Memory B cell (primary cell): ENCODE measurements around the gene CRMP1.

ENCODE experiments used
- ATAC-seq: fragments of 150-1000 bp; cut with Tn5 transposase; 2 replicates; pipeline ENCODE4 v1.10.0; 2021; ENCODE audit warnings: low read depth, mild to moderate bottlenecking, moderate library complexity
- DNase-seq, 2 donors: peaks; one replicate each; pipeline ENCODE4 v3.0.0; 2022; ENCODE audit warnings: low spot score in 2 of 2
- H3K27ac Mint-ChIP-seq: one replicate; pipeline ENCODE4 v1.8.0; 2022; ENCODE audit warnings: mild to moderate bottlenecking, moderate library complexity, mixed read lengths
- H3K27me3 Mint-ChIP-seq: one replicate; pipeline ENCODE4 v1.8.0; 2022; ENCODE audit warnings: mixed read lengths
- H3K36me3 Mint-ChIP-seq: one replicate; pipeline ENCODE4 v1.8.0; 2022; ENCODE audit warnings: mild to moderate bottlenecking, mixed read lengths
- H3K4me1 Mint-ChIP-seq: one replicate; pipeline ENCODE4 v1.8.0; 2022; ENCODE audit warnings: mixed read lengths
- H3K4me3 Mint-ChIP-seq: one replicate; pipeline ENCODE4 v1.8.0; 2022; ENCODE audit warnings: mild to moderate bottlenecking, moderate library complexity, mixed read lengths
- H3K9me3 Mint-ChIP-seq: one replicate; pipeline ENCODE4 v1.8.0; 2022; ENCODE audit warnings: mixed read lengths

The CRMP1 gene

DNA sequence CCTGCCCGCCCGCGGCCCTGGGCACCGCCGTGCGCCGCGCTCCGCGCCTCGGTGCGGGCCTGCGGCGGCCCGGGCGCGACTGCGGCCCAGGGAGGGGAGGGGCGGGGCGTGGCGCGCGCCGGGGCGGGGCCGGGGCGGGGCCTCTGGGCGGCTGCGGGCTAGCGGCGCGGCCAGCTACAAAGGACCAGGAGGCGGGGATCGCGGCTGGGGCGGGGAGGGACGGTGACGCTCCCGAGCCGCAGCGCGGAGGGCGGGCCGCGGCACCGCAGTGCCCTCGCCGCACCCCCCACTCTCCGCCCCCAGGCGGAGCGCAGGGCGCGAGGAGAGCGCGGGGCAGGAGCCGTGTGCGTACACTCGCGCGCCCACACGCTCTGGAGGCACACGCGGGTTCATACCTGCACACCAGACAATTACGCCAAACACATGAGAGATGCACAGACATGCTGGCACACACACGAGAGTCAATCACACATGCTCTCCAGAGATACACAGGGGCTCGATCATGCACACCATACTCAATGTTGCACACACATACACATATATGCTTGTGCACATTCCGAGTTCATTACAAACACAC lies at the start of gene CRMP1:
Gene CRMP1 (minus strand): TSS at position 83 of the 577 bp plus-strand sequence. CDS start 117 bp downstream, outside the sequence.
- Mint-ChIP-seq H3K36me3 (peaks cover 5% of the 10 kb centered on the region), H3K27me3 (peaks cover 24% of the 10 kb centered on the region), H3K9me3 (peaks cover 3% of the 10 kb centered on the region), H3K4me1 (peaks cover 3% of the 10 kb centered on the region), H3K4me3 (no peak within 1 kb of the TSS), H3K27ac (no peak within 1 kb of the TSS)
- DNase-seq (no peak), ATAC-seq (no peak)

DNA sequence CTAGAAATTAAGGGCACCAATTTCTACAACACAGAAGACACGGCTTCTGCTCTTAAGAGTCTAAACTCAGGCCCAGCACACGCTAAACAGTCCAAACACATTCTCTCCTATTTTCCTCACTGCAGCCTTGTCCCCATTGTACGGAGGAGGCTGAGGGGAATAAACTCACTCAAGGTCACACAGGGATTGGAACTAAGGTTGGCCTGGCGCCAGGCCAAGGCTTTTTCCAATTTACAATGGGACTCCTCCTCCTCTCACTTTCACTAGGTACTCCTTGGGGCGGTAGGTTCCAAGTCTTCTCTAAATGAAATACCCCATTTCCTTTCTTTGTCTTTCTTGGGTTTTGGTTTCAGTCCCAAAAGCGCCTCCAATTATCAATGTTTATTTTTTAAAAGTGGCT lies 48.7 kb upstream of the CRMP1 start:
- DNase-seq = no peak
- Mint-ChIP-seq H3K27me3 (peaks cover 2% of the 10 kb centered on the region), H3K27ac (no peak overlapping the region), H3K9me3 (peaks cover 4% of the 10 kb centered on the region), H3K36me3 (no peaks in the 10 kb centered on the region), H3K4me1 (no peaks in the 10 kb centered on the region), H3K4me3 (no peak overlapping the region)
- ATAC-seq = no peak

DNA sequence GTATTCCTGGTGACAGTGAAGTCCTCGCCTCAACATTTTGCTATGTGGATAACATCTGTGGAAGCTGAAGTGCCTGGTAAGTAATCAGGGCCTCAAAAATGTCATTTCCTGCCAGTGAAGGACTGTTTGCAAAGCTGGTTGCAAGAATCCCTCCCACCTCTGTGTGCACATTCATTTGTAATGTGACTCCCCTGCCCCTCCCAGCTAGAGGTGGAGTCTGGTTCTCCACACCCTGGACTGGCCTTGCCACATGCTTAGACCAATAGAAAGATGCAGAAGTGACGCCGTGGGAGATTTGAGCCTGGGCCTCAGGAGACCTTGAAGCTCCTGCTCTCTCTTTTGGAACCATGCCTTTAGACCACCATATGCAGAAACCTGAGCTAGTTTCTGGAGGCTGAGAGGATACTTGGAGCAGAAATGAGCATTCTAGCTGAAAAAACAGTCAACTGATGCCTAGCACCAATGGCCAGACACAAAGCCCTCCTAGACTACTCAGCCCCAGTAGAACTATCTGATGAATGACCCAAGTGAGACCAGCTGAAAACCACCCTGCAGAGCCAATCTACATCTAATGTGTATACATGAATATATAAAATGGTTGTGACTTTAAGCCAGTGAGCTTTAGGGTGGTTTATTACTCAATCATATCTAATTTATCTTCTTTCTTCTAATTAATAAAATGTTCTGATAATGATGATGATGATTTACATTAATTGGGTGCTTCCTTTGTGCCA lies 47.8 kb upstream of the CRMP1 start:
- DNase-seq (no peak), ATAC-seq (no peak)
- Mint-ChIP-seq H3K27ac (no peak overlapping the region), H3K9me3 (peaks cover 2% of the 10 kb centered on the region), H3K4me3 (no peak overlapping the region), H3K27me3 (peaks cover 2% of the 10 kb centered on the region), H3K36me3 (no peaks in the 10 kb centered on the region), H3K4me1 (no peaks in the 10 kb centered on the region)

DNA sequence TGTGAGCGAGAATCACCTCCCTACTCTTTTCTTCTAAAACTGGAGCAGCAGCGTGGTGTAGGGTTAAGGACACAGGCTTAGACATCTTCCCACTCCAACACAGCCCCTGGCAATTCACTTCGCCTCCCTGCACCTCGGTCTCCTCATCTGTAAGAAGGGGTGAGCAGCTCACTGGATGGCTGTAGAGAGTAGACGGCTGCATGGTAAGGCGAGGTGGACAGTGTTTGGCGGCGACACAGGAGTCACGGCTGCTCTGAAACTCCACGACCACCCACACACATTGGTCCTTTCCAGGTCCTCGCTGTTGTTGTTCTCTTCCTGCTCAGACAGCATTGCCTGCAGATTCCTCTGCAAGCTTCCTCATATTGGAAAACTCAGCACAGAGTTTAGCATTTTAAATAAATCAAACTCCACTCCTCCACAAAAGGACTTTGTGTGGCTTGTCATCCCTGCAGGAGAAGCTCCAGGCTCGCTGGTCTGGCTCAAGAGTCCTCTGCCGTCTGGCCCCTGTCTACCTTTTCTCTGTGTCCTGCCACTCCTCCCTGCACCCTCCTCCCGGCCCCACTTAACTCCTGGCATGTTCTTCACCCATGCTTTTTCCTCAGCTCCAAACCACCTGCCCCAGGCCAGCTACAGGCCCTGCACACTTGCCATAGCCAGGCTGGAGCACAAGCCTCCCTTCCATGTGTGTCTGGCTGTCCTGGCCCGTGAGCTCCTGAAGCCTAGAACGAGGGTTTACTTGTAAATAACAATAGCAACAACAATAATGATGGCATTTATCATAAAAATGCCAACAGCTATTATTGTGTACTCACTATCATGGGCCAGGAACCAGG lies 41.3 kb upstream of the CRMP1 start:
- Mint-ChIP-seq H3K4me3 (no peak overlapping the region), H3K36me3 (no peaks in the 10 kb centered on the region), H3K27me3 (peaks cover 7% of the 10 kb centered on the region), H3K4me1 (no peaks in the 10 kb centered on the region), H3K9me3 (no peaks in the 10 kb centered on the region), H3K27ac (no peak overlapping the region)
- no peak for DNase-seq
- no peak for ATAC-seq

DNA sequence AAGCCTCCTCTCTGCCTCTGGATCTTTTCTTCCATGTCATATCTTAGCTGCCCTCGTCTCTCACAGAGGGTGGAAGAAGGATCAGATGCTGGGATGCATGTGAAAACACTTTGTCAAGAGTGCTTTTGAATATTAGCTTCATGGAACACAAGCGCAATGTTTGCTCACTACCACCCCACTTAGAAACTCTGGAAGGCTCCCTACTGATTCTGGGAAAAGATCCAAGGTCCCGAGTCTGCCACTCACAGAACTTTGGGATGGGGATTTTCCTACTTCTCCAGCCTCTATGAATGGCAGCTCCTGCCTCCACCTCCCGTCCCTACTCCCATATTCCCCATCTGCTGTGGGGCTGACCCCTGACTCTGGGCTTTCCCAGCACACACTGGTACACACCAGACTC lies 40.2 kb upstream of the CRMP1 start:
- H3K4me3 Mint-ChIP-seq = no peak overlapping the region
- DNase-seq = no peak
- no peak for ATAC-seq
- no peaks in the 10 kb centered on the region for H3K4me1 Mint-ChIP-seq
- no peaks in the 10 kb centered on the region for H3K36me3 Mint-ChIP-seq
- no peaks in the 10 kb centered on the region for H3K9me3 Mint-ChIP-seq
- H3K27me3 Mint-ChIP-seq = peaks cover 7% of the 10 kb centered on the region
- no peak overlapping the region for H3K27ac Mint-ChIP-seq

DNA sequence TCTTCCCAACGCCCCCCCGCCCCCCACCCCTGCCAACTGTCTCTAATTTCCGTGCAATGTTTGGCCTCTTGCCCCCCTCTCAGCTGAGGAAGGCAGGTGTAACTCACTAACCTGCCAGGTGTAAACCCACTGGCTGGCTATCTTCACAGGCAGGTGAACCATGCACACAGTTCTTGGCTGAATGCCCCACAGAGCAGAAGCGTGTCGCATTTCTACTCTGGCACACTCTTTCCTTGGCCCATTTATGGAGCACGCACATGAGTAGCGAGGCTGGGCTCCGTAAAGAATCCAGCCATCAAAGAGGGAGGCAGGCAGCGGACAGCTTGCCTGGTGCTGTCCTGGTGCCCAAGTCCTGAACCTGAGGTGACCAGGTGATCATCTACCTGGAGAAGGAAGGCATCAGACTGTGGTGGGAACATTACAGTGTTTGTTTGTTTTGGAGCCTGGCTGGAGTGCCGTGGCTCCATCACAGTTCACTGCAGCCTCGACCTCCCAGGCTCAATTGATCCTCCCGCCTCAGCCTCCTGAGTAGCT lies 39.2 kb upstream of the CRMP1 start:
- no peak for DNase-seq
- Mint-ChIP-seq H3K27me3 (peaks cover 7% of the 10 kb centered on the region), H3K4me1 (no peaks in the 10 kb centered on the region), H3K27ac (no peak overlapping the region), H3K9me3 (no peaks in the 10 kb centered on the region), H3K36me3 (no peaks in the 10 kb centered on the region), H3K4me3 (no peak overlapping the region)
- ATAC-seq = no peak

DNA sequence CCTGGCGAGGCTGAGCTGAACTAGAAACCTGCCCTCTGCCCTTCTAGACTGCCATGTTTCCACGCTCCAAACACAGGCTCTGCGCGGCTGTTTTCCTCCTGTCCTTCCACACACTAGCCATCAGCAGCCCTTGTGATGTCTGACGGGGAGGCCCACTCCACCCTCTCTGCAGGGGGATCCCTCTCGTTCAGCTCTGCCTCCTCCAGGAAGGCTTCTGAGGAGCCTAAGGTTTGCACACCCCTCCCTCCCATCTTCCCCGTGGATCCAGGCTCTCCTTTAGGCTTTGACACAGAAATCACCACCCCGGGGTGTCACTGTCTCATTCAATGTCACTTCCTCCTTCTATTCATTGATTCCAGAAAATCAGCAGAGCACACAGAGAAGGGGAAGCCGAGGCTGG lies 38.6 kb upstream of the CRMP1 start:
- ATAC-seq (no peak), DNase-seq (no peak)
- Mint-ChIP-seq H3K9me3 (no peaks in the 10 kb centered on the region), H3K4me1 (no peaks in the 10 kb centered on the region), H3K27me3 (peaks cover 7% of the 10 kb centered on the region), H3K36me3 (no peaks in the 10 kb centered on the region), H3K27ac (no peak overlapping the region), H3K4me3 (no peak overlapping the region)

DNA sequence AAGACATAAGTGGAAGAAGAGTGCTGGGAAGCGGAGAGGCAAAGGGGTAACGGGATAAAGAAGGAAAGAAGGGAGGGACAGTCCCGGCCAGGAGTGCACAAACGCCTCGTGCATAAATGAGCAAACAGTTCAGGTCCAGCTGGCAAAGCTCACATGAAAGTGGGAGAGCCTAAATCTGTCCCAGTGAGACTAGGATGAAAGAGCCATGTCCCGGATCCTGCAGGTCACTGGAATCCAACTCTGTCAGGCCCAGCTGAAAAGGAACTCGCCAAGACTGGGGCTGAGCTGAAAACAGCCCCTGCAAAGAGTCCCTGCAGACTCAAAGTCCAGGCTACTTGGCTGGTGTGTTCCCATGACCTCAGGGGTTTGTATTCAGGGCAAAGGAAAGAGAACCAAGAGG lies 38.0 kb upstream of the CRMP1 start:
- Mint-ChIP-seq H3K4me3 (no peak overlapping the region), H3K4me1 (no peaks in the 10 kb centered on the region), H3K9me3 (no peaks in the 10 kb centered on the region), H3K36me3 (no peaks in the 10 kb centered on the region), H3K27me3 (peaks cover 7% of the 10 kb centered on the region), H3K27ac (no peak overlapping the region)
- ATAC-seq = no peak
- DNase-seq = no peak

DNA sequence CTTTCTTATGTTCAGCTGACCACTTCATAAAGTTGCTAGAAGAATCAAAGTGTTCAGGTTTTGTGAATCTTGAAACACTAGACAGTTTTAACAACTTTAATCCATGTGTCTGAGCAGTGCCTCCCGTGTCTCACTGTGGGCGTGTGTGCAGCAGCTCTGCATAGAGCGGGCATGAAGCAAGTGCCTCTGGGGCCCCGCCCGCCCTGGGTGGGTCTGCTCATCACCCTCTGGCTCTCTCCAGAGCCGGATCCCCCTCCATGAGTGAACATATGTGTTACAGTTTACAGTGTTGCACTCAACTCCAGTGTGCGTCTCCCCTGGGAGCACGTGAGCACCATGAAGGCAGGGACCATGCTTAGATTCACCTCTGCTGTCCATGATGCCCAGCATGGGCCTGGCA lies 37.6 kb upstream of the CRMP1 start:
- no peaks in the 10 kb centered on the region for H3K9me3 Mint-ChIP-seq
- no peak for ATAC-seq
- H3K27me3 Mint-ChIP-seq = peaks cover 8% of the 10 kb centered on the region
- no peaks in the 10 kb centered on the region for H3K36me3 Mint-ChIP-seq
- H3K4me3 Mint-ChIP-seq = no peak overlapping the region
- DNase-seq = no peak
- H3K4me1 Mint-ChIP-seq = no peaks in the 10 kb centered on the region
- H3K27ac Mint-ChIP-seq = no peak overlapping the region

DNA sequence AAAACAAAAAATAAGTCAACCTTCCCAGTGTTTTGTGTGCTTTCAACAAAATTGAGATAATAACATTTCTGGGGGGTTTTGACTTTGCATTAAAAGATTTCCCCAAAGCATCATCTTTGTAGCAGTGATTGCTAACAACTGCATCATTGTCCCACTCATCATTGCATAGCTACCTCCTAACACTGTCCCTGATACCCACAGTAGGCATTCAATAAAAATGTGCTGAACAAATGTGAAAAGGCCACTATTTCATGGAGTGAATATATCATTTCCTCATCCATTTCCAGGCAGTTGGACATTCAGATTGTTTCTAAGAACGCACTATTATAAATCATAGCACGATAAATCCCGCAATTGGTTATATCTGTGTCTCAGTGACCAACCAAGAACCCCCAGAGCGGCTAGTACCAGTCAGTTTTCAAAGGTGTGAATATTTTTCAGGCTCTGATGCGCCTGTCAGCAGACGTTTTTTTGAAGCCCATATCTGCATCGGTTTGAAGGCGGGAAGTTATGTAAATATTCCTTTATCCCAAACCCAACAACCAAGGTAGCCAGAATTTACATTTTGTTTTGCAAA lies 36.0 kb upstream of the CRMP1 start:
- Mint-ChIP-seq H3K36me3 (no peaks in the 10 kb centered on the region), H3K4me3 (no peak overlapping the region), H3K27me3 (peaks cover 8% of the 10 kb centered on the region), H3K9me3 (no peaks in the 10 kb centered on the region), H3K27ac (no peak overlapping the region), H3K4me1 (no peaks in the 10 kb centered on the region)
- DNase-seq (no peak), ATAC-seq (no peak)

DNA sequence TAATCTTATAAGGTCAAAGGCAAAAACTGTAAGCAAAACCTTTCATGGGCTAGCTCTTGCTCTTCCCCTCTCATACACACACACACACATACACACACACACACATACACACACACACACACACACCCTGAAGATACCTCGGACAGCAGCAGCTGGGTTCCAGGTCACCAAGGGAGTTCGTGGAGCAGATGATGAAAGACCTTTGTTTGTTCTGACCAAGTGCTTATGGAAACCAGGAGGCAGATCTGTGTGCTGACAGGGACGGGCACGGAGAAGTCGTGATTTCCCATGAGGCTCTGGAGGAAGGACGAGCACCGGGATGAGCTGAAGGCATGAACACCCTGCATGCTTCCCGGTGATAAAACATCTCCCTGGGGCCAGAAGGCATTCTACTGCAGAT lies 35.4 kb upstream of the CRMP1 start:
- no peaks in the 10 kb centered on the region for H3K36me3 Mint-ChIP-seq
- ATAC-seq (no peak), DNase-seq (no peak)
- H3K4me3 Mint-ChIP-seq = no peak overlapping the region
- peaks cover 5% of the 10 kb centered on the region for H3K27me3 Mint-ChIP-seq
- no peak overlapping the region for H3K27ac Mint-ChIP-seq
- no peaks in the 10 kb centered on the region for H3K4me1 Mint-ChIP-seq
- H3K9me3 Mint-ChIP-seq = peaks cover under 1% of the 10 kb centered on the region

DNA sequence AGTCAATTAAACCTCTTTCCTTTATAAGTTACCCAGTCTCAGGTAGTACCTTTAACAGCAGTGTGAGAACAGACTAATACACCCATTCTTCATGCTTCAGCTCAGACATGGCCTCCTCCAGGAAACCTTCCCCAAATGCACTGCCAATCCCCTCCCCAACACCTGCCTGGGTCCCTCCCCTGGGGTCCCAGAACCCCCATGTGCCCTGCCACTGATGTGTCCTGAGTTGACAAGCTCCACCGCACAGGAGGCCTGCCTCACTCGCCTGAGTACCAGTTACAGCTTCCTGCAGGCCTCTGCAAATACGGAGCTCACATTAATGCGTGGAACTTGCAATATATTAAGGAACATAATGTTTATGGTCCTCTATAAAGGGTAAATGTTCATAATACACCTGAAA lies 34.9 kb upstream of the CRMP1 start:
- H3K4me1 Mint-ChIP-seq = no peaks in the 10 kb centered on the region
- H3K4me3 Mint-ChIP-seq = no peak overlapping the region
- H3K27me3 Mint-ChIP-seq = peaks cover 7% of the 10 kb centered on the region
- H3K9me3 Mint-ChIP-seq = peaks cover 3% of the 10 kb centered on the region
- H3K36me3 Mint-ChIP-seq = no peaks in the 10 kb centered on the region
- no peak for DNase-seq
- no peak overlapping the region for H3K27ac Mint-ChIP-seq
- ATAC-seq = no peak

DNA sequence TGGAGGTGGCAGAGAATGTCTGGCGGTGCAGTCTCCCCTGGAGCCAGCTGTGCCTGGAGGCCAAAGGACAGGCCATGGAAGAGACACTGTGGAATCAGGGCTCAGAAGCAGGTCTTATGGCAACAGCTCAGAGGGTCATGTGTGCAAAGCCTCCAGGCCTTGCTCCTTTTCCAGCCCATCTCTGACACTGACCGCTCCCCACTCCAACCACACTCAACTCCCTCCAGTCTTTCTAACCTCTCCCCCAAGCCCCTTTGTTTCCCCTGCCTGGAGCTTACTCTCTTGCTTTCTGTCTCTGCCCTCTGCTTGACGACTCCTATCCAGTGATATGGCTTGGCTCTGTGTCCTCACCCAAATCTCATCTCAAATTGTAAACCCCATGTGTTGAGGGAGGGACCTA lies 34.2 kb upstream of the CRMP1 start:
- H3K27ac Mint-ChIP-seq = no peak overlapping the region

DNA sequence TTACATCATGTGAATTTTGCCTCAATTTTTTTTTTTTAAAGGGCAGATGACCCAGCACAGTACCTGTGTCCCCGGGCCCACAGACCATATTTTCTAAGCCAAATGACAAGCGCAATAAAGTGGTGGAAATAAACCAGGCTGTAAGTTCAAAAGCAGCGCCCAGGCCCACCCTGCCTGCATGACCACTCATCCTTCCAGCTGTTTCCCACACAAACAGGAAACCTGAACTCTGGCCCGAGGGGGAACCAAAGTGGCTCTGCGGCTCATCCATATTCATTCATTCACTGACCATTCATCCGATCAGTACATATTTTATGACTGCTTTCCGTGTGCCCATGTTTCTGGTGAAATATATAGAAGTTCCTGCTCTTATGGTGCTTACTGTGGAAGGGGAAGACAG lies 33.7 kb upstream of the CRMP1 start:
- no peaks in the 10 kb centered on the region for H3K4me1 Mint-ChIP-seq
- peaks cover 3% of the 10 kb centered on the region for H3K9me3 Mint-ChIP-seq
- no peaks in the 10 kb centered on the region for H3K36me3 Mint-ChIP-seq
- peaks cover 7% of the 10 kb centered on the region for H3K27me3 Mint-ChIP-seq
- ATAC-seq (no peak), DNase-seq (no peak)
- H3K27ac Mint-ChIP-seq = no peak overlapping the region
- H3K4me3 Mint-ChIP-seq = no peak overlapping the region

More for the DNA sequence above, 34.2 kb upstream of the CRMP1 start:
- Mint-ChIP-seq H3K36me3 (no peaks in the 10 kb centered on the region), H3K27me3 (peaks cover 7% of the 10 kb centered on the region), H3K9me3 (peaks cover 3% of the 10 kb centered on the region), H3K4me3 (no peak overlapping the region), H3K4me1 (no peaks in the 10 kb centered on the region)
- no peak for ATAC-seq
- no peak for DNase-seq
